GM12874 (cell line): ENCODE measurements around the gene FGR.

Experiments used
- TF ChIP-seq, protein P1 (sequence below): IDR thresholded peaks from 2 replicates; pipeline ENCODE4 v1.5.1; 2011; ENCODE audit warnings: low read depth, mild to moderate bottlenecking, control low read depth, low read length, moderate library complexity; ENCODE audit not compliant: insufficient read depth

The FGR gene

GRCh38 chr1:27572679-27573426 lies 62.1 kb downstream of the FGR start:
- TF ChIP-seq, protein P1, sequence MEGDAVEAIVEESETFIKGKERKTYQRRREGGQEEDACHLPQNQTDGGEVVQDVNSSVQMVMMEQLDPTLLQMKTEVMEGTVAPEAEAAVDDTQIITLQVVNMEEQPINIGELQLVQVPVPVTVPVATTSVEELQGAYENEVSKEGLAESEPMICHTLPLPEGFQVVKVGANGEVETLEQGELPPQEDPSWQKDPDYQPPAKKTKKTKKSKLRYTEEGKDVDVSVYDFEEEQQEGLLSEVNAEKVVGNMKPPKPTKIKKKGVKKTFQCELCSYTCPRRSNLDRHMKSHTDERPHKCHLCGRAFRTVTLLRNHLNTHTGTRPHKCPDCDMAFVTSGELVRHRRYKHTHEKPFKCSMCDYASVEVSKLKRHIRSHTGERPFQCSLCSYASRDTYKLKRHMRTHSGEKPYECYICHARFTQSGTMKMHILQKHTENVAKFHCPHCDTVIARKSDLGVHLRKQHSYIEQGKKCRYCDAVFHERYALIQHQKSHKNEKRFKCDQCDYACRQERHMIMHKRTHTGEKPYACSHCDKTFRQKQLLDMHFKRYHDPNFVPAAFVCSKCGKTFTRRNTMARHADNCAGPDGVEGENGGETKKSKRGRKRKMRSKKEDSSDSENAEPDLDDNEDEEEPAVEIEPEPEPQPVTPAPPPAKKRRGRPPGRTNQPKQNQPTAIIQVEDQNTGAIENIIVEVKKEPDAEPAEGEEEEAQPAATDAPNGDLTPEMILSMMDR: no peak

DNA sequence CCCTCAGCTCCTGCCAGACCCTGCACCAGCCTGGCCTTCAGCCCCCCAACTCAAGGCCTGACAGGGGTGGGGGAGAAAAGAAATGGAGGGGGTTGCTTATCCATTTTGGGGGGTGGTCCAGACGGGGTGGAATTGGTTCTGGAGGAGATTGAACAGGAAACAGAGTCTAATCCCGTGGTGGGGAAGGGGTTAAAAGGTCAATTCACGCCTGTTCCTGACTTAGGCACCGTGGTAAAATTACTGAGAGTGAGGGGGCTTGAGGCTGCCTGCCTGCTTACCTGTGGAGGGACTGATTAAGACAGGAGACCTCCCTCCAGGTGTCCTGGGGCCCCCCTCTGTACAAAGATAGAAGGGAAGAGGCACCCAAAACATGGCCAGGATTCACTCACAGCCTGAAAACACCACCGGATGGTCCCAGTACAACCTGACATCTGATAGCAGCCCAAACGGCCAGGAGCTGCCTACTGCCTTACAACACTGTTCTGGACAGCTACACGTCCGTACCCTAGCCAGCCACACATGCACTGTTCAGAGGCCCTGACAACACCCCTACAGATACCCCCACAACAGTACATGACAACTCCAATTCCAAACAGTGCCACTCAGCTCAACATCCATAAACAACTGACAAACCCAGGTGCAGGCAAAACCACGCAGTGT lies 62.8 kb downstream of the FGR start:
- TF ChIP-seq, protein P1: no peak

- TF ChIP-seq, protein P1: no peak
Observed at GRCh38 chr1:27571439-27572018, 63.5 kb downstream of the FGR start.

DNA sequence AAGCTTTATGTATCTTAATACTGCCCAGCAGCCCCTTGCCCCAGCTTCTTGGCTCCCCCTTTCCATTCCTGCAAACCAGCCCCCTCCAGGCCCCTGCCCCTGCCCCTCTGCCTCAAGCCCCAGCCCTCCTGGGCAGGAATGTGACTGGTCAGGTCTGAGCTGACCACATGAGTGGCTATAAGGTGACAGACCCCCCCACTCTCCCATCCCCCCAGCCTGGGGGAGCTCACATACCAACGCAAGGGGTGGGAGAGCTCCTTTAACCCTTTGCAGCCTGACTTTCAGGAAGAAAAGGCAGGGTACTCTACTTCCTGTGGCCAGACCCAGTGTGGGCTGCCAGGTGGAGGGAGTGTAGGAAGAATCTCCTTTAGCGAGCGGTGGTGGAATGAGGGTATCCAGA lies 64.2 kb downstream of the FGR start:
- TF ChIP-seq, protein P1: no peak

DNA sequence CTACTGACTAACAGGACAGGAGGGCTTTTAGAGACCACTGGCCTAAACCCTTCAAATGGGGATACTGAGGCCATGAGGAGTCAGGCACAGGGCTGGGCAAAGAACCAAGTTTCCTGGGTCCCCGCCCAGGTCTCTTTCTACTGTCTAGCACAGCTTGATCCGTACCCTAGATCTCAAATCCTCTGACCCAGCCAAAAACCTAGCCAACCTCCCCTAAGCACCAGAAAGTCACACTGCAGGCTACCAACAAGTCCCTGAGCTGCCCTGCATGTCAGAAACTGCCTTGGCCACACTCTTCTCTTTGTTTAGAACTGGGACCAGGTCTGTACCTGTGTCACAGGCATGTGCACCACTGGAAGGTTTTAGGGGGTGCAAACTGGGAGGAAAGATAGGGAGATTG lies 64.6 kb downstream of the FGR start:
- TF ChIP-seq, protein P1: no peak

GRCh38 chr1:27569506-27570291 lies 65.3 kb downstream of the FGR start:
- TF ChIP-seq, protein P1: no peak

DNA sequence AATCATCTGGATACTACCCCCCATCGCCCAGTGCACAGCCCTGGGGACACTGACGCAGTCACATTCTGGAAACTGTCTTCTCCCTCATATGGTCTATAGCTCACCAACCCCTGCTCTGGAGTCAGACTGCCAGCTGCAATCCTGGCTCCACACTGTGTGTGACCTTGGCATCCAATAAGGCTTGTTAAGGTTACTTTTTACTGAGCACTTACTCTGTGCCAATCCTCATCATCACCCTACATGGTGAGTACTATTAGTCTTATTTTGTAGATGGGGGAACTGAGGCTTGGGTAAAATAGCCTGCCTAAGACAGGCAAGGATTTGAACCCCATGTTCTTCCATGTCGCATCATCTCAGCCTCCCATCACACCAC lies 65.9 kb downstream of the FGR start:
- TF ChIP-seq, protein P1: no peak
